Body of pancreas (tissue), 4 donors: ENCODE results near the gene DVL1. TPM values are rescaled to one million over a fixed set of nuclear protein-coding genes. Genes with fewer than 3 reads are reported as not detected.

ENCODE experiments used
- ATAC-seq: fragments of 150-250 bp; one replicate; pipeline ENCODE4 v1.9.1; 2016
- DNase-seq, 4 donors: peaks; one replicate each; pipeline ENCODE4 v3.0.0-alpha.2; 2019
- H3K27ac ChIP-seq, 4 donors: fragments of 200-600 bp; sonication (generic); 1 replicate in 3 of 4; 2 replicates in 1 of 4; pipeline versions ENCODE4 v1.5.1 to v1.6.1; 2016 to 2019; ENCODE audit warnings: mild to moderate bottlenecking in 1 of 4, mixed read lengths in 1 of 4, moderate library complexity in 1 of 4
- H3K27me3 ChIP-seq, 2 donors: fragments of 200-600 bp; sonication (generic); one replicate each; pipeline ENCODE4 v1.6.0; 2016; ENCODE audit warnings: mild to moderate bottlenecking in 1 of 2
- H3K36me3 ChIP-seq, 2 donors: fragments of 200-600 bp; sonication (generic); replicated peaks in 1 of 2; 2 replicates each; pipeline ENCODE4 v1.5.1; 2016; ENCODE audit warnings: low read depth in 2 of 2; ENCODE audit not compliant: insufficient read depth in 1 of 2
- H3K4me1 ChIP-seq: fragments of 200-600 bp; sonication (generic); one replicate; pipeline ENCODE4 v1.6.0; 2016
- H3K4me3 ChIP-seq, 2 donors: fragments of 200-600 bp; sonication (generic); 1 replicate in 1 of 2; 2 replicates in 1 of 2; pipeline ENCODE4 v1.5.1; 2016 to 2019
- H3K9me3 ChIP-seq, 3 donors: fragments of 200-600 bp; sonication (generic); 1 replicate in 2 of 3; 2 replicates in 1 of 3; pipeline ENCODE4 v1.5.1; 2016
- CTCF ChIP-seq, 7 experiments: fragments of 450-650 bp in 4 of 7; fragments of 200-600 bp in 3 of 7; sonication (generic) in 3 of 7; IDR thresholded peaks; one replicate each; pipeline ENCODE4 v1.5.1; 2016 to 2019; ENCODE audit warnings: antibody characterized with exemption in 7 of 7
- POLR2A ChIP-seq, 3 donors: fragments of 450-650 bp; IDR thresholded peaks; one replicate each; pipeline ENCODE4 v1.6.1; 2016; ENCODE audit warnings: antibody characterized with exemption in 3 of 3, mild to moderate bottlenecking in 2 of 3
- WGBS, 2 donors: methylation state at CpG; one replicate each; pipeline ENCODE4 v1.1.5; 2017; 5-methylcytosine and 5-hydroxymethylcytosine counted together
- intact Hi-C: fragments of 100-400 bp; cut with DNase I; formaldehyde crosslinking; loops from one replicate; pipeline ENCODE4 v1.15.1; 2023
- microRNA-seq, 2 donors: library from miRNA; unstranded; fragments of <30 nt; microRNA quantifications; one replicate each; pipeline ENCODE4, GENCODE V29; 2016; ENCODE audit warnings: borderline number of aligned reads in 2 of 2, borderline replicate concordance in 2 of 2
- small RNA-seq: library from RNA; depleted of rRNA; stranded (forward); fragments of <200 nt; gene quantifications from one replicate; pipeline ENCODE3, GENCODE V24; 2016
- total RNA-seq, 2 donors: library from RNA; depleted of rRNA; stranded (reverse); fragments of >200 nt; gene quantifications; one replicate each; pipeline ENCODE4 v1.1.0, GENCODE V29; 2016

DVL1 gene
- total RNA-seq, 2 donors from 2014 or later, result 58.1 to 84.4 TPM

- ATAC-seq, result no peak
- peaks cover 14% of the 10 kb centered on the region for H3K4me1 ChIP-seq
- TF ChIP-seq POLR2A (IDR thresholded peaks at IDR 0.05) (no peak), CTCF (IDR thresholded peaks at IDR 0.05) (no peak)
- H3K27me3 ChIP-seq, result peaks cover 0 to 8% of the 10 kb centered on the region in 2 donors
- no peak overlapping the region for H3K4me3 ChIP-seq
- 61 to 80% methylated on average over 5 to 30 of the region's 37 CpGs for WGBS, 2 donors
- peak in 1 of 4 donors; percentile 11 for DNase-seq
- no peaks in the 10 kb centered on the region for H3K36me3 ChIP-seq
- H3K9me3 ChIP-seq, result no peaks in the 10 kb centered on the region
- H3K27ac ChIP-seq, result no peak overlapping the region
- intact Hi-C loops, result no loop called here
These were observed 63.5 kb downstream of the DVL1 start for GRCh38 chr1:1285611-1286311.

Small RNA genes within 50 kb of the gene (microRNA-seq; reads per million reads assigned to microRNA genes)
- 0.45 to 0.47 reads per million in 2 donors for gene MIR6726
- gene MIR6727, result 0 reads per million in 2 donors
- 0.45 to 0.47 reads per million in 2 donors for gene MIR6808

Small RNA genes within 50 kb of the gene (small RNA-seq; reads per million reads assigned to genes)
- 0.70 reads per million, percentile 15 among the genes with 10 or more reads in this experiment for gene MIR6726

Other genes starting within 250 kb of the DVL1 start
- 10 to 100 TPM in 1 of 2 donors, 1 to 10 TPM in 1; 8.8 to 13.2 TPM for gene C1orf159, start 233.3 kb downstream of the DVL1 start, total RNA-seq
- under 1 TPM; 0.66 to 0.78 TPM for gene TTLL10, start 175.5 kb downstream of the DVL1 start, total RNA-seq
- gene TNFRSF18, start 142.8 kb downstream of the DVL1 start, total RNA-seq, result not detected
- 1 to 10 TPM in 1 of 2 donors, under 1 TPM in 1; 0.99 to 2.6 TPM for gene TNFRSF4, start 135.3 kb downstream of the DVL1 start, total RNA-seq
- gene SDF4, start 117.4 kb downstream of the DVL1 start, total RNA-seq, result 10 to 100 TPM; 89.2 to 97.6 TPM
- 10 to 100 TPM; 18.4 to 35.6 TPM for gene B3GALT6, start 117.2 kb downstream of the DVL1 start, total RNA-seq
- not detected for gene C1QTNF12, start 102.7 kb downstream of the DVL1 start, total RNA-seq
- 10 to 100 TPM; 23.6 to 39.2 TPM for gene UBE2J2, start 75.6 kb downstream of the DVL1 start, total RNA-seq
- 1 to 10 TPM; 4.0 to 4.2 TPM for gene SCNN1D, start 69.0 kb downstream of the DVL1 start, total RNA-seq
- gene ACAP3, start 41.5 kb downstream of the DVL1 start, total RNA-seq, result 10 to 100 TPM; 37.9 to 53.7 TPM
- 10 to 100 TPM; 20.2 to 20.8 TPM for gene PUSL1, start 40.8 kb downstream of the DVL1 start, total RNA-seq
- gene INTS11, start 24.8 kb downstream of the DVL1 start, total RNA-seq, result 100 to 1,000 TPM in 1 of 2 donors, 10 to 100 TPM in 1; 89.0 to 189 TPM
- gene CPTP, start 24.6 kb downstream of the DVL1 start, total RNA-seq, result 10 to 100 TPM; 15.6 to 33.0 TPM
- gene TAS1R3, start 18.1 kb downstream of the DVL1 start, total RNA-seq, result under 1 TPM in 1 of 2 donors, not detected in 1; 0.26 TPM
- gene MXRA8, start 9.1 kb upstream of the DVL1 start, total RNA-seq, result 10 to 100 TPM; 23.3 to 48.5 TPM
- gene AURKAIP1, start 25.8 kb upstream of the DVL1 start, total RNA-seq, result 10 to 100 TPM; 79.4 to 93.7 TPM
- gene CCNL2, start 49.9 kb upstream of the DVL1 start, total RNA-seq, result 100 to 1,000 TPM; 225 to 246 TPM
- gene MRPL20, start 57.9 kb upstream of the DVL1 start, total RNA-seq, result 10 to 100 TPM; 72.8 to 85.9 TPM
- 10 to 100 TPM; 11.2 to 15.5 TPM for gene ANKRD65, start 71.9 kb upstream of the DVL1 start, total RNA-seq
- 10 to 100 TPM; 47.1 to 55.5 TPM for gene VWA1, start 86.3 kb upstream of the DVL1 start, total RNA-seq
- gene ATAD3C, start 100.3 kb upstream of the DVL1 start, total RNA-seq, result 1 to 10 TPM; 1.6 to 2.3 TPM
- gene ATAD3B, start 122.3 kb upstream of the DVL1 start, total RNA-seq, result 10 to 100 TPM; 16.6 to 37.2 TPM
- gene ATAD3A, start 162.7 kb upstream of the DVL1 start, total RNA-seq, result 10 to 100 TPM; 15.8 to 20.8 TPM
- gene TMEM240, start 191.2 kb upstream of the DVL1 start, total RNA-seq, result 1 to 10 TPM; 1.0 to 3.6 TPM
- gene SSU72, start 225.4 kb upstream of the DVL1 start, total RNA-seq, result 100 to 1,000 TPM in 1 of 2 donors, 10 to 100 TPM in 1; 82.1 to 113 TPM